Psoas muscle (tissue), 8 donors: ENCODE measurements around the gene EVI2B. TPM values are rescaled to one million over a fixed set of nuclear protein-coding genes. Genes with fewer than 3 reads are reported as not detected.

ENCODE experiments used
- ATAC-seq, 4 donors: fragments of 200-7000 bp; cut with Tn5 transposase; one replicate each; pipeline ENCODE4 v1.9.1; 2020; ENCODE audit warnings: moderate library complexity in 3 of 4, mild to moderate bottlenecking in 2 of 4
- DNase-seq, 2 donors: peaks; one replicate each; pipeline ENCODE4 v3.0.0-alpha.2; 2020
- H3K27ac ChIP-seq: fragments of 200-600 bp; one replicate; pipeline ENCODE4 v1.8.0; 2022
- H3K27me3 ChIP-seq, 3 donors: fragments of 200-600 bp in 1 of 3; one replicate each; pipeline versions ENCODE4 v1.6.1 to v1.8.0; 2013 to 2022; ENCODE audit warnings: low read length in 2 of 3, mild to moderate bottlenecking in 2 of 3, moderate library complexity in 1 of 3; ENCODE audit not compliant: insufficient read depth in 3 of 3
- H3K36me3 ChIP-seq, 2 donors: fragments of 200-600 bp in 1 of 2; one replicate each; pipeline versions ENCODE4 v1.6.1 to v1.8.0; 2013 to 2022; ENCODE audit warnings: low read depth in 1 of 2, mild to moderate bottlenecking in 1 of 2, moderate library complexity in 1 of 2; ENCODE audit not compliant: insufficient read depth in 1 of 2
- H3K4me1 ChIP-seq: fragments of 200-600 bp; one replicate; pipeline ENCODE4 v1.8.0; 2022
- H3K4me3 ChIP-seq: fragments of 200-600 bp; one replicate; pipeline ENCODE4 v1.8.0; 2022; ENCODE audit warnings: mild to moderate bottlenecking
- H3K9me3 ChIP-seq: fragments of 200-600 bp; one replicate; pipeline ENCODE4 v1.8.0; 2022
- CTCF ChIP-seq: fragments of 200-600 bp; IDR thresholded peaks from one replicate; pipeline ENCODE4 v1.8.0; 2022; ENCODE audit warnings: antibody characterized with exemption
- WGBS, 3 donors: extraction: QIAGEN DNeasy Blood & Tissue Kit; methylation state at CpG; one replicate each; pipeline versions ENCODE4 v1.1.6 to v1.1.7; 2013; 5-methylcytosine and 5-hydroxymethylcytosine counted together
- intact Hi-C, 2 donors: fragments of 100-400 bp; cut with DNase I; formaldehyde crosslinking; loops; one replicate each; pipeline versions ENCODE4 v1.11.0 to v1.14.2; 2022
- polyA plus RNA-seq, 3 donors: library from polyadenylated mRNA; stranded (reverse); fragments of 200-250 nt; gene quantifications; one replicate each; pipeline ENCODE4 v1.2.3, GENCODE V29; 2013
- total RNA-seq, 4 donors: library from RNA; stranded (reverse); fragmentation: NEBNext Ultra II Directional in 2 of 4; extraction: Animal tissue kit (Norgen Biotek cat#: 25700) in 2 of 4; gene quantifications; one replicate each; pipeline versions ENCODE4 v1.2.1 to v1.2.4, GENCODE V29; 2021 to 2023
- donor health status: healthy with polysubstance abuse.
- donor health status: DM: no; HTN: no; CAD: no; lungs with moderate emphysema.
- donor health status: Bipolar disorder and iron deficiency.
- donor health status: healthy.
- donor health status: DM: yes; HTN: yes; CAD: no.
- donor health status: DM: no; HTN: no; CAD: no.
- donor health status: DM: no; HTN: no; CAD: no.
- donor health status: DM: yes; HTN: yes; CAD: no.

Gene EVI2B
- total and polyA plus RNA-seq, 7 donors: 0.51 to 2.9 (median 1.2) TPM

GRCh38 chr17:31311526-31311925, 2.3 kb downstream of the EVI2B start:
- intact Hi-C loops: no loop called here
- Histone ChIP-seq H3K4me1 (no peaks in the 10 kb centered on the region), H3K9me3 (no peaks in the 10 kb centered on the region), H3K27me3 (no peaks in the 10 kb centered on the region), H3K27ac (no peak overlapping the region), H3K4me3 (peak overlapping the region; percentile 46), H3K36me3 (no peaks in the 10 kb centered on the region)
- DNase-seq (no peak), ATAC-seq (no peak)
- no peak for TF ChIP-seq CTCF
- 78 to 89% (median 83%) methylated on average over 3 of the region's 3 CpGs for WGBS, 3 donors

GRCh38 chr17:31310886-31311285, 3.0 kb downstream of the EVI2B start:
- no peaks in the 10 kb centered on the region for H3K9me3 ChIP-seq
- no peak overlapping the region for H3K27ac ChIP-seq
- DNase-seq (no peak), ATAC-seq (no peak)
- intact Hi-C loops: no loop called here
- no peaks in the 10 kb centered on the region for H3K27me3 ChIP-seq
- H3K36me3 ChIP-seq: no peaks in the 10 kb centered on the region
- 84 to 89% (median 86%) methylated on average over 7 of the region's 7 CpGs for WGBS, 3 donors
- H3K4me3 ChIP-seq: peak overlapping the region; percentile 11
- no peaks in the 10 kb centered on the region for H3K4me1 ChIP-seq
- no peak for TF ChIP-seq CTCF

- WGBS, 3 donors: 39 to 60% (median 47%) methylated on average over 2 of the region's 2 CpGs
- no peaks in the 10 kb centered on the region for H3K9me3 ChIP-seq
- H3K36me3 ChIP-seq: no peaks in the 10 kb centered on the region
- no peak overlapping the region for H3K27ac ChIP-seq
- H3K4me1 ChIP-seq: no peaks in the 10 kb centered on the region
- intact Hi-C loops: no loop called here
- DNase-seq (no peak), ATAC-seq (no peak)
- no peak overlapping the region for H3K4me3 ChIP-seq
- no peak for TF ChIP-seq CTCF
- no peaks in the 10 kb centered on the region for H3K27me3 ChIP-seq
These were observed 3.6 kb downstream of the EVI2B start for GRCh38 chr17:31310260-31310659.

- no peak overlapping the region for H3K4me3 ChIP-seq
- no peaks in the 10 kb centered on the region for H3K36me3 ChIP-seq
- H3K4me1 ChIP-seq: no peaks in the 10 kb centered on the region
- no peak for TF ChIP-seq CTCF
- WGBS, 3 donors: 89 to 95% (median 89%) methylated on average over 2 of the region's 2 CpGs
- intact Hi-C loops: no loop called here
- H3K27ac ChIP-seq: no peak overlapping the region
- ATAC-seq (no peak), DNase-seq (no peak)
- no peaks in the 10 kb centered on the region for H3K27me3 ChIP-seq
- H3K9me3 ChIP-seq: no peaks in the 10 kb centered on the region
These were observed 4.3 kb downstream of the EVI2B start for GRCh38 chr17:31309556-31309955.
